Neuron (in vitro differentiated cells): ENCODE measurements around the gene ID3.

ENCODE experiments used
- H2AFZ ChIP-seq: one replicate; pipeline ENCODE4 v1.6.1; 2013; ENCODE audit warnings: low read depth, mild to moderate bottlenecking, inconsistent platforms, low read length, moderate library complexity
- H3K27me3 ChIP-seq: one replicate; pipeline ENCODE4 v1.6.1; 2013; ENCODE audit warnings: low read length; ENCODE audit not compliant: insufficient read depth
- H3K36me3 ChIP-seq: one replicate; pipeline ENCODE4 v1.6.1; 2013; ENCODE audit warnings: low read length; ENCODE audit not compliant: insufficient read depth
- H3K4me1 ChIP-seq: one replicate; pipeline ENCODE4 v1.6.1; 2013; ENCODE audit warnings: low read length; ENCODE audit not compliant: insufficient read depth
- H3K4me3 ChIP-seq: 2 replicates; pipeline ENCODE4 v1.5.1; 2013; ENCODE audit warnings: mild to moderate bottlenecking, low read length, moderate library complexity
- H3K9me3 ChIP-seq: one replicate; pipeline ENCODE4 v1.6.1; 2013; ENCODE audit warnings: low read length

The ID3 gene

GRCh38 chr1:23566304-23566703 lies 7.0 kb upstream of the ID3 start:
- peaks cover 35% of the 10 kb centered on the region for H3K4me1 ChIP-seq
- no peak overlapping the region for H2AFZ ChIP-seq
- H3K36me3 ChIP-seq = no peaks in the 10 kb centered on the region
- H3K9me3 ChIP-seq = no peaks in the 10 kb centered on the region
- H3K27me3 ChIP-seq = no peaks in the 10 kb centered on the region
- H3K4me3 ChIP-seq = no peak overlapping the region

- Histone ChIP-seq H3K4me3 (no peak overlapping the region), H3K9me3 (no peaks in the 10 kb centered on the region), H3K4me1 (peaks cover 40% of the 10 kb centered on the region), H3K36me3 (no peaks in the 10 kb centered on the region), H2AFZ (no peak overlapping the region), H3K27me3 (no peaks in the 10 kb centered on the region)
Observed at GRCh38 chr1:23565776-23566175, 6.5 kb upstream of the ID3 start.

GRCh38 chr1:23564529-23565122 lies 5.3 kb upstream of the ID3 start:
- Histone ChIP-seq H3K4me1 (peaks cover 49% of the 10 kb centered on the region), H3K27me3 (no peaks in the 10 kb centered on the region), H2AFZ (no peak overlapping the region), H3K36me3 (no peaks in the 10 kb centered on the region), H3K4me3 (no peak overlapping the region), H3K9me3 (no peaks in the 10 kb centered on the region)

GRCh38 chr1:23563755-23564374 lies 4.6 kb upstream of the ID3 start:
- Histone ChIP-seq H3K36me3 (no peaks in the 10 kb centered on the region), H3K27me3 (no peaks in the 10 kb centered on the region), H2AFZ (no peak overlapping the region), H3K4me1 (peaks cover 41% of the 10 kb centered on the region), H3K9me3 (no peaks in the 10 kb centered on the region), H3K4me3 (no peak overlapping the region)

- peaks cover under 1% of the 10 kb centered on the region for H3K36me3 ChIP-seq
- no peaks in the 10 kb centered on the region for H3K9me3 ChIP-seq
- H3K27me3 ChIP-seq = no peaks in the 10 kb centered on the region
- H3K4me1 ChIP-seq = peaks cover 37% of the 10 kb centered on the region
- no peak overlapping the region for H2AFZ ChIP-seq
- H3K4me3 ChIP-seq = no peak overlapping the region
Observed at GRCh38 chr1:23563003-23563402, 3.7 kb upstream of the ID3 start.

GRCh38 chr1:23562137-23562876 lies 3.0 kb upstream of the ID3 start:
- Histone ChIP-seq H3K4me1 (peaks cover 39% of the 10 kb centered on the region), H3K36me3 (peaks cover 2% of the 10 kb centered on the region), H2AFZ (no peak overlapping the region), H3K9me3 (no peaks in the 10 kb centered on the region), H3K4me3 (peak overlapping the region; percentile 8), H3K27me3 (no peaks in the 10 kb centered on the region)

GRCh38 chr1:23561813-23562100 lies 2.5 kb upstream of the ID3 start:
- H3K4me1 ChIP-seq = peaks cover 45% of the 10 kb centered on the region
- H3K27me3 ChIP-seq = no peaks in the 10 kb centered on the region
- peaks cover 2% of the 10 kb centered on the region for H3K36me3 ChIP-seq
- no peak overlapping the region for H2AFZ ChIP-seq
- no peaks in the 10 kb centered on the region for H3K9me3 ChIP-seq
- no peak overlapping the region for H3K4me3 ChIP-seq

- peaks cover 2% of the 10 kb centered on the region for H3K36me3 ChIP-seq
- no peak overlapping the region for H2AFZ ChIP-seq
- H3K4me1 ChIP-seq = peaks cover 50% of the 10 kb centered on the region
- no peak overlapping the region for H3K4me3 ChIP-seq
- no peaks in the 10 kb centered on the region for H3K27me3 ChIP-seq
- no peaks in the 10 kb centered on the region for H3K9me3 ChIP-seq
Observed at GRCh38 chr1:23561076-23561812, 1.9 kb upstream of the ID3 start.

- Histone ChIP-seq H3K9me3 (no peaks in the 10 kb centered on the region), H3K27me3 (no peaks in the 10 kb centered on the region), H2AFZ (no peak overlapping the region), H3K4me3 (peak overlapping the region; percentile 90), H3K36me3 (peaks cover 2% of the 10 kb centered on the region), H3K4me1 (peaks cover 61% of the 10 kb centered on the region)
Observed at GRCh38 chr1:23559985-23560741, 862 bp upstream of the ID3 start.

- Histone ChIP-seq H3K36me3 (peaks cover 2% of the 10 kb centered on the region), H3K27me3 (no peaks in the 10 kb centered on the region), H3K9me3 (no peaks in the 10 kb centered on the region), H2AFZ (no peak overlapping the region), H3K4me1 (peaks cover 68% of the 10 kb centered on the region), H3K4me3 (peak overlapping the region; percentile 90)
Observed at GRCh38 chr1:23558872-23559135, 497 bp downstream of the ID3 start.

- H3K4me1 ChIP-seq = peaks cover 68% of the 10 kb centered on the region
- no peaks in the 10 kb centered on the region for H3K27me3 ChIP-seq
- peak overlapping the region; percentile 90 for H3K4me3 ChIP-seq
Observed at GRCh38 chr1:23558140-23558871, 995 bp downstream of the ID3 start.

GRCh38 chr1:23557471-23558124 lies 1.7 kb downstream of the ID3 start:
- Histone ChIP-seq H3K9me3 (no peaks in the 10 kb centered on the region), H2AFZ (no peak overlapping the region), H3K4me1 (peaks cover 62% of the 10 kb centered on the region), H3K27me3 (no peaks in the 10 kb centered on the region), H3K4me3 (peak overlapping the region; percentile 90), H3K36me3 (peaks cover 2% of the 10 kb centered on the region)

More at GRCh38 chr1:23558140-23558871, 995 bp downstream of the ID3 start:
- no peak overlapping the region for H2AFZ ChIP-seq
- H3K9me3 ChIP-seq = no peaks in the 10 kb centered on the region
- peaks cover 2% of the 10 kb centered on the region for H3K36me3 ChIP-seq
